Epithelial cell of prostate (primary cell): ENCODE measurements around the gene SLC39A8.
"Not testable (repeated sequence)": the region's sequence is repeated elsewhere in the genome, so short reads cannot be mapped to it uniquely, and the experiment has no call there.

Experiments used
- DNase-seq: peaks from one replicate; pipeline ENCODE4 v3.0.0-alpha.2; 2011; ENCODE audit warnings: low read depth, low spot score
- H3K27ac ChIP-seq: fragments of 450-650 bp; 2 replicates; pipeline ENCODE4 v1.5.1; 2017; ENCODE audit warnings: mild to moderate bottlenecking

SLC39A8 gene

GRCh38 chr4:102247041-102247440, 98.2 kb downstream of the SLC39A8 start:
- H3K27ac ChIP-seq, result no peak overlapping the region
- DNase-seq, result no peak

GRCh38 chr4:102246416-102246815, 98.9 kb downstream of the SLC39A8 start:
- DNase-seq, result no peak
- no peak overlapping the region for H3K27ac ChIP-seq

GRCh38 chr4:102244878-102245535, 100.3 kb downstream of the SLC39A8 start:
- DNase-seq, result no peak

GRCh38 chr4:102243296-102243695, 102.0 kb downstream of the SLC39A8 start:
- H3K27ac ChIP-seq, DNase-seq: not testable (repeated sequence)

More at GRCh38 chr4:102244878-102245535, 100.3 kb downstream of the SLC39A8 start:
- H3K27ac ChIP-seq, result no peak overlapping the region

- H3K27ac ChIP-seq, result no peak overlapping the region
- no peak for DNase-seq
Observed at GRCh38 chr4:102234243-102234838, 110.9 kb downstream of the SLC39A8 start.

GRCh38 chr4:102230194-102230593, 115.1 kb downstream of the SLC39A8 start:
- no peak overlapping the region for H3K27ac ChIP-seq

GRCh38 chr4:102227388-102227787, 117.9 kb downstream of the SLC39A8 start:
- DNase-seq, result no peak
- no peak overlapping the region for H3K27ac ChIP-seq

More at GRCh38 chr4:102230194-102230593, 115.1 kb downstream of the SLC39A8 start:
- DNase-seq, result no peak

- no peak for DNase-seq
- H3K27ac ChIP-seq, result no peak overlapping the region
Observed at GRCh38 chr4:102223461-102223860, 121.8 kb downstream of the SLC39A8 start.

GRCh38 chr4:102222838-102223409, 122.4 kb downstream of the SLC39A8 start:
- H3K27ac ChIP-seq, result no peak overlapping the region
- DNase-seq, result no peak

- H3K27ac ChIP-seq, result no peak overlapping the region
- no peak for DNase-seq
Observed at GRCh38 chr4:102219129-102219528, 126.2 kb downstream of the SLC39A8 start.

GRCh38 chr4:102218656-102219055, 126.6 kb downstream of the SLC39A8 start:
- DNase-seq, result no peak
- no peak overlapping the region for H3K27ac ChIP-seq

GRCh38 chr4:102217775-102218355, 127.4 kb downstream of the SLC39A8 start:
- no peak for DNase-seq
- no peak overlapping the region for H3K27ac ChIP-seq

GRCh38 chr4:102217345-102217744, 127.9 kb downstream of the SLC39A8 start:
- no peak for DNase-seq
- H3K27ac ChIP-seq, result no peak overlapping the region

GRCh38 chr4:102216666-102217065, 128.6 kb downstream of the SLC39A8 start:
- no peak overlapping the region for H3K27ac ChIP-seq
- DNase-seq, result no peak

GRCh38 chr4:102213031-102213430, 132.3 kb downstream of the SLC39A8 start:
- no peak overlapping the region for H3K27ac ChIP-seq
- no peak for DNase-seq
